Erythroblast (primary cell): ENCODE results near the gene PCYT2.

Experiments
- GATA1 ChIP-seq: IDR thresholded peaks from 2 replicates; pipeline ENCODE4 v1.6.1; 2011; ENCODE audit warnings: low read depth, mild to moderate bottlenecking, control low read depth, low read length, moderate library complexity
- POLR2A ChIP-seq: IDR thresholded peaks from 2 replicates; pipeline ENCODE4 v1.6.1; 2011; ENCODE audit warnings: mild to moderate bottlenecking, low read length

GRCh38 chr17:81890447-81891302 is 20.5 kb downstream of the PCYT2 start:
- no peak for TF ChIP-seq POLR2A
- TF ChIP-seq GATA1 = no peak
